ENCODE results near the gene TMC3. TPM values are rescaled to one million over a fixed set of nuclear protein-coding genes. Genes with fewer than 3 reads are reported as not detected.

Gene TMC3
- total and polyA plus RNA-seq, 2 donors from 2014 or later: not detected

GRCh38 chr15:81309647-81310450 lies 64.2 kb downstream of the TMC3 start:
- Histone ChIP-seq H3K36me3 (ENCODE audit: control insufficient read depth in 2 of 3, insufficient read depth in 3 of 3, low read length in 3 of 3) (no peaks in the 10 kb centered on the region), H3K27me3 (ENCODE audit: control insufficient read depth, insufficient read depth, low read length) (no peaks in the 10 kb centered on the region), H3K27ac (ENCODE audit: low read depth in 2 of 2, low read length in 2 of 2) (no peak overlapping the region), H3K4me1 (ENCODE audit: control insufficient read depth in 2 of 3, insufficient read depth in 2 of 3, low read depth in 1 of 3, low read length in 3 of 3) (no peaks in the 10 kb centered on the region), H3K9me3 (ENCODE audit: control insufficient read depth in 2 of 3, insufficient read depth in 1 of 3, low read length in 3 of 3) (no peaks in the 10 kb centered on the region), H3K9ac (ENCODE audit: low read length in 3 of 3) (no peak overlapping the region), H3K4me3 (ENCODE audit: low read length in 3 of 3) (no peak overlapping the region)
- intact Hi-C loops (cut with DNase I): no loop called here
- FAIRE-seq (no peak), DNase-seq (no peak)
- no peak for TF ChIP-seq CTCF (IDR thresholded peaks at IDR 0.05; ENCODE audit: borderline replicate concordance, extremely low read depth, insufficient read depth)

GRCh38 chr15:81308260-81308659 lies 65.8 kb downstream of the TMC3 start:
- Histone ChIP-seq H3K9ac (ENCODE audit: low read length in 3 of 3) (no peak overlapping the region), H3K4me1 (ENCODE audit: control insufficient read depth in 2 of 3, insufficient read depth in 2 of 3, low read depth in 1 of 3, low read length in 3 of 3) (peaks cover 0 to 4% (median 0%) of the 10 kb centered on the region in 3 donors), H3K27me3 (ENCODE audit: control insufficient read depth, insufficient read depth, low read length) (no peaks in the 10 kb centered on the region), H3K4me3 (ENCODE audit: low read length in 3 of 3) (no peak overlapping the region), H3K27ac (ENCODE audit: low read depth in 2 of 2, low read length in 2 of 2) (no peak overlapping the region), H3K9me3 (ENCODE audit: control insufficient read depth in 2 of 3, insufficient read depth in 1 of 3, low read length in 3 of 3) (no peaks in the 10 kb centered on the region), H3K36me3 (ENCODE audit: control insufficient read depth in 2 of 3, insufficient read depth in 3 of 3, low read length in 3 of 3) (no peaks in the 10 kb centered on the region)
- no peak for DNase-seq
- intact Hi-C loops (cut with DNase I): no loop called here
- TF ChIP-seq CTCF (IDR thresholded peaks at IDR 0.05; ENCODE audit: borderline replicate concordance, extremely low read depth, insufficient read depth): no peak
- no peak for FAIRE-seq

GRCh38 chr15:81304226-81304625 lies 69.8 kb downstream of the TMC3 start:
- H3K27me3 ChIP-seq (ENCODE audit: control insufficient read depth, insufficient read depth, low read length): no peaks in the 10 kb centered on the region
- H3K9me3 ChIP-seq (ENCODE audit: control insufficient read depth in 2 of 3, insufficient read depth in 1 of 3, low read length in 3 of 3): no peaks in the 10 kb centered on the region
- intact Hi-C loops (cut with DNase I): no loop called here
- no peak overlapping the region for H3K27ac ChIP-seq (ENCODE audit: low read depth in 2 of 2, low read length in 2 of 2)
- peaks cover 0 to 4% (median 0%) of the 10 kb centered on the region in 3 donors for H3K4me1 ChIP-seq (ENCODE audit: control insufficient read depth in 2 of 3, insufficient read depth in 2 of 3, low read depth in 1 of 3, low read length in 3 of 3)
- H3K36me3 ChIP-seq (ENCODE audit: control insufficient read depth in 2 of 3, insufficient read depth in 3 of 3, low read length in 3 of 3): no peaks in the 10 kb centered on the region
- TF ChIP-seq CTCF (IDR thresholded peaks at IDR 0.05; ENCODE audit: borderline replicate concordance, extremely low read depth, insufficient read depth): no peak
- no peak for FAIRE-seq
- no peak for DNase-seq
- H3K4me3 ChIP-seq (ENCODE audit: low read length in 3 of 3): no peak overlapping the region
- no peak overlapping the region for H3K9ac ChIP-seq (ENCODE audit: low read length in 3 of 3)
